Testis (tissue), 5 donors: ENCODE measurements around the gene NUP37. TPM values are rescaled to one million over a fixed set of nuclear protein-coding genes. Genes with fewer than 3 reads are reported as not detected.
"Not testable (repeated sequence)": the region's sequence is repeated elsewhere in the genome, so short reads cannot be mapped to it uniquely, and the experiment has no call there.

ENCODE experiments used
- DNase-seq: peaks from one replicate; pipeline ENCODE4 v3.0.0-alpha.2; 2019
- H3K27ac ChIP-seq, 2 donors: fragments of 200-600 bp; sonication (generic); one replicate each; pipeline ENCODE4 v1.5.1; 2019
- H3K27me3 ChIP-seq: fragments of 200-600 bp; sonication (generic); one replicate; pipeline ENCODE4 v1.5.1; 2019
- H3K36me3 ChIP-seq: fragments of 200-600 bp; sonication (generic); one replicate; pipeline ENCODE4 v1.5.1; 2017; ENCODE audit warnings: low read depth; ENCODE audit errors: missing control alignments
- H3K4me1 ChIP-seq: fragments of 200-600 bp; sonication (generic); one replicate; pipeline ENCODE4 v1.5.1; 2019
- H3K4me3 ChIP-seq, 2 donors: fragments of 200-600 bp; sonication (generic); one replicate each; pipeline ENCODE4 v1.5.1; 2017 to 2019
- H3K9me3 ChIP-seq: fragments of 200-600 bp; sonication (generic); one replicate; pipeline ENCODE4 v1.5.1; 2017
- CTCF ChIP-seq, 3 experiments: fragments of 450-650 bp in 2 of 3; fragments of 200-600 bp in 1 of 3; sonication (generic) in 1 of 3; IDR thresholded peaks; one replicate each; pipeline ENCODE4 v1.5.1; 2016 to 2019; ENCODE audit warnings: antibody characterized with exemption in 3 of 3, mild to moderate bottlenecking in 2 of 3, moderate library complexity in 1 of 3
- POLR2A ChIP-seq: fragments of 450-650 bp; IDR thresholded peaks from one replicate; pipeline ENCODE4 v1.6.1; 2017; ENCODE audit warnings: antibody characterized with exemption, mild to moderate bottlenecking, moderate library complexity
- WGBS, 2 donors: methylation state at CpG; one replicate each; pipeline ENCODE4 v1.1.5; 2018; 5-methylcytosine and 5-hydroxymethylcytosine counted together
- intact Hi-C: fragments of 100-400 bp; cut with DNase I; formaldehyde crosslinking; loops from one replicate; pipeline ENCODE4 v1.15.1; 2023; ENCODE audit warnings: low total_unique reads
- long read RNA-seq, 2 donors: transcript quantifications; one replicate each; lab custom pipeline, GENCODE V29; 2026
- polyA plus RNA-seq: library from polyadenylated mRNA; stranded (reverse); fragments of 350-450 nt; fragmentation: Illumina TruSeq; extraction: RNeasy Lipid Tissue Mini Kit (QIAGEN cat#74804); gene quantifications from one replicate; pipeline ENCODE4 v1.2.3, GENCODE V29; 2014; ENCODE audit warnings: low read depth, low replicate concordance; ENCODE audit not compliant: insufficient read depth
- total RNA-seq, 2 donors: library from RNA; depleted of rRNA; stranded (reverse); fragments of >200 nt; gene quantifications; one replicate each; pipeline ENCODE4 v1.2.3, GENCODE V29; 2016

The NUP37 gene
- total RNA-seq (10 to 100 TPM; 20.1 to 25.2 TPM), polyA plus RNA-seq (38.1 TPM)
- long read RNA-seq, donor 1, transcript NUP37-209 (10 exons, 2,372 nt), result major isoform, 11 of 23 reads
- long read RNA-seq, donor 1, partial matches to known transcripts, result 11 of 23 reads
- long read RNA-seq, donor 1, other reads (novel, unspliced or antisense), result 0 of 23 reads
- long read RNA-seq, donor 2, partial matches to known transcripts, result 5 of 11 reads
- long read RNA-seq, donor 2, other reads (novel, unspliced or antisense), result 0 of 11 reads

GRCh38 chr12:102119674-102120563 lies at the start of gene NUP37, which contains the start of gene PARPBP:
TSS of gene NUP37 (minus strand) at chr12:102120114. CDS start at chr12:102118518, 1,596 bp downstream.
TSS of gene PARPBP (plus strand) at chr12:102120183. CDS start at chr12:102123889, 3,706 bp downstream.
- Histone ChIP-seq H3K4me3 (peak within 1 kb of the TSS; percentile 73 to 83), H3K27me3 (no peaks in the 10 kb centered on the region), H3K9me3 (no peaks in the 10 kb centered on the region), H3K4me1 (peaks cover 4% of the 10 kb centered on the region), H3K27ac (peak within 1 kb of the TSS; percentile 52 to 74), H3K36me3 (no peaks in the 10 kb centered on the region)
- intact Hi-C loops, result no loop called here
- 0% methylated on average over 34 to 62 of the region's 62 CpGs for WGBS, 2 donors
- peak; percentile 94 for DNase-seq
- TF ChIP-seq CTCF (IDR thresholded peaks at IDR 0.05) (no peak), POLR2A (no peak)

GRCh38 chr12:102167821-102168604 lies 48.1 kb upstream of the NUP37 start:
- no peaks in the 10 kb centered on the region for H3K9me3 ChIP-seq
- H3K4me1 ChIP-seq, result no peaks in the 10 kb centered on the region
- no peak overlapping the region for H3K4me3 ChIP-seq
- TF ChIP-seq POLR2A, result no peak
- no peak for TF ChIP-seq CTCF (IDR thresholded peaks at IDR 0.05)
- H3K36me3 ChIP-seq, result no peaks in the 10 kb centered on the region
- no peak overlapping the region for H3K27ac ChIP-seq
- DNase-seq, result no peak
- no peaks in the 10 kb centered on the region for H3K27me3 ChIP-seq
- intact Hi-C loops, result no loop called here

- H3K27me3 ChIP-seq, result no peaks in the 10 kb centered on the region
- no peak for TF ChIP-seq CTCF (IDR thresholded peaks at IDR 0.05)
- H3K36me3 ChIP-seq, result no peaks in the 10 kb centered on the region
- no peaks in the 10 kb centered on the region for H3K4me1 ChIP-seq
- WGBS, 2 donors, result 96 to 100% methylated on average over 1 of the region's 1 CpG
- no peaks in the 10 kb centered on the region for H3K9me3 ChIP-seq
- intact Hi-C loops, result no loop called here
- no peak overlapping the region for H3K27ac ChIP-seq
- no peak for DNase-seq
- H3K4me3 ChIP-seq, result no peak overlapping the region
Observed at GRCh38 chr12:102163383-102163782, 43.5 kb upstream of the NUP37 start.

GRCh38 chr12:102155206-102155605 lies 35.3 kb upstream of the NUP37 start:
- H3K9me3 ChIP-seq, H3K36me3 ChIP-seq, H3K4me3 ChIP-seq, H3K27me3 ChIP-seq, intact Hi-C loops, H3K4me1 ChIP-seq, H3K27ac ChIP-seq, DNase-seq: not testable (repeated sequence)
- WGBS, 2 donors, result 92 to 98% methylated on average over 3 of the region's 3 CpGs

GRCh38 chr12:102147062-102147587 lies 27.2 kb upstream of the NUP37 start:
- H3K27ac ChIP-seq, H3K4me1 ChIP-seq, intact Hi-C loops, H3K9me3 ChIP-seq, H3K36me3 ChIP-seq, H3K4me3 ChIP-seq, DNase-seq, H3K27me3 ChIP-seq: not testable (repeated sequence)
- 95 to 98% methylated on average over 4 of the region's 4 CpGs for WGBS, 2 donors
